Upper lobe of left lung (tissue), 6 donors: ENCODE results near the gene APLF. TPM values are rescaled to one million over a fixed set of nuclear protein-coding genes. Genes with fewer than 3 reads are reported as not detected.

Experiments used
- ATAC-seq, 2 donors: fragments of 200-7000 bp; cut with Tn5 transposase; one replicate each; pipeline ENCODE4 v1.9.1; 2022; ENCODE audit warnings: mild to moderate bottlenecking in 2 of 2, moderate library complexity in 2 of 2; ENCODE audit not compliant: low FRiP score in 2 of 2
- DNase-seq, 2 donors: peaks; one replicate each; pipeline ENCODE4 v3.0.0-alpha.2; 2019 to 2020
- H3K27ac ChIP-seq, 4 donors: fragments of 200-600 bp; sonication (generic); one replicate each; pipeline ENCODE4 v1.5.1; 2016 to 2019
- H3K27me3 ChIP-seq, 4 donors: fragments of 200-600 bp; sonication (generic); one replicate each; pipeline ENCODE4 v1.5.1; 2017 to 2019
- H3K36me3 ChIP-seq, 4 donors: fragments of 200-600 bp; sonication (generic); one replicate each; pipeline ENCODE4 v1.5.1; 2016 to 2019
- H3K4me1 ChIP-seq, 4 donors: fragments of 200-600 bp; sonication (generic); one replicate each; pipeline ENCODE4 v1.5.1; 2018 to 2019
- H3K4me3 ChIP-seq, 4 donors: fragments of 200-600 bp; sonication (generic); one replicate each; pipeline ENCODE4 v1.5.1; 2017 to 2019; ENCODE audit warnings: mild to moderate bottlenecking in 2 of 4, moderate library complexity in 1 of 4
- H3K9me3 ChIP-seq, 4 donors: fragments of 200-600 bp; sonication (generic); one replicate each; pipeline ENCODE4 v1.5.1; 2018 to 2019
- EP300 ChIP-seq, 4 donors: sonication (generic); formaldehyde crosslinking; IDR thresholded peaks; one replicate each; pipeline ENCODE4 v1.5.1; 2017; ENCODE audit warnings: antibody characterized with exemption in 4 of 4, control low read depth in 2 of 4
- POLR2A ChIP-seq, 4 donors: fragments of 450-650 bp; IDR thresholded peaks; one replicate each; pipeline ENCODE4 v1.5.1; 2016 to 2017; ENCODE audit warnings: antibody characterized with exemption in 4 of 4, mild to moderate bottlenecking in 2 of 4
- POLR2AphosphoS5 ChIP-seq, 2 donors: sonication (generic); formaldehyde crosslinking; IDR thresholded peaks; one replicate each; pipeline ENCODE4 v1.5.1; 2017; ENCODE audit warnings: antibody characterized with exemption in 2 of 2
- WGBS, 2 donors: methylation state at CpG; one replicate each; pipeline ENCODE4 v1.1.5; 2017 to 2018; 5-methylcytosine and 5-hydroxymethylcytosine counted together
- total RNA-seq, 6 donors: library from RNA; depleted of rRNA in 4 of 6; stranded (reverse); fragments of >200 nt in 4 of 6; gene quantifications; one replicate each; pipeline versions ENCODE4 v1.1.0 to v1.2.1, GENCODE V29; 2016 to 2021
- TF ChIP-seq, protein P1 (sequence below), 6 experiments: fragments of 450-650 bp in 4 of 6; fragments of 200-600 bp in 2 of 6; sonication (generic) in 2 of 6; IDR thresholded peaks; one replicate each; pipeline ENCODE4 v1.5.1; 2016 to 2019; ENCODE audit warnings: antibody characterized with exemption in 6 of 6
- donor health status: DM: no; HTN: no; CAD: no; lungs with moderate emphysema.
- donor health status: DM: no; HTN: yes; CAD: no; lungs with severe emphysema.

APLF gene
- total RNA-seq, 6 donors from 2014 or later: 3.7 to 5.5 (median 4.7) TPM

DNA sequence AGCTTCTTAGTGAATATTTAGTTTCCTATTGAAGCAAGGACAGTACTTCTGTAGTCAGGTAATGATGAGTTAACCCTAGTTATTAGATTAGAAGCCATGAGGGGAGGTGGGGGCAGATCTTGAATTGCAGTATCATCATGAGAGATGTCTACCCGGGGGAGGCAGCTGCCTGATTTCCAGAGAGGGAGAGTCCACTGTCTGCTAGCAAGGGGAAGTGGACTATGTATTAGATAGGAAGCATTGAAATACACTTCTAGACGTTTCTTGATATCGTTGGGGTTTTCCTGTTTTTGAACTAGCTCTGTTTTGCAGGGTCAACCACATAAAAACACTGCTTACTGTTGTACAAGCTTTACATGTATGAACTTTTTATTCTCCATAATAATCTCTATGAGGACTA is 38.8 kb downstream of the APLF start:
- H3K9me3 ChIP-seq: no peaks in the 10 kb centered on the region
- TF ChIP-seq POLR2A (IDR thresholded peaks at IDR 0.05) (no peak), POLR2AphosphoS5 (IDR thresholded peaks at IDR 0.05) (no peak), EP300 (IDR thresholded peaks at IDR 0.05) (no peak)
- TF ChIP-seq, protein P1, sequence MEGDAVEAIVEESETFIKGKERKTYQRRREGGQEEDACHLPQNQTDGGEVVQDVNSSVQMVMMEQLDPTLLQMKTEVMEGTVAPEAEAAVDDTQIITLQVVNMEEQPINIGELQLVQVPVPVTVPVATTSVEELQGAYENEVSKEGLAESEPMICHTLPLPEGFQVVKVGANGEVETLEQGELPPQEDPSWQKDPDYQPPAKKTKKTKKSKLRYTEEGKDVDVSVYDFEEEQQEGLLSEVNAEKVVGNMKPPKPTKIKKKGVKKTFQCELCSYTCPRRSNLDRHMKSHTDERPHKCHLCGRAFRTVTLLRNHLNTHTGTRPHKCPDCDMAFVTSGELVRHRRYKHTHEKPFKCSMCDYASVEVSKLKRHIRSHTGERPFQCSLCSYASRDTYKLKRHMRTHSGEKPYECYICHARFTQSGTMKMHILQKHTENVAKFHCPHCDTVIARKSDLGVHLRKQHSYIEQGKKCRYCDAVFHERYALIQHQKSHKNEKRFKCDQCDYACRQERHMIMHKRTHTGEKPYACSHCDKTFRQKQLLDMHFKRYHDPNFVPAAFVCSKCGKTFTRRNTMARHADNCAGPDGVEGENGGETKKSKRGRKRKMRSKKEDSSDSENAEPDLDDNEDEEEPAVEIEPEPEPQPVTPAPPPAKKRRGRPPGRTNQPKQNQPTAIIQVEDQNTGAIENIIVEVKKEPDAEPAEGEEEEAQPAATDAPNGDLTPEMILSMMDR (IDR thresholded peaks at IDR 0.05): no peak
- no peak for ATAC-seq
- WGBS, 2 donors: 41 to 61% methylated on average over 3 of the region's 3 CpGs
- H3K36me3 ChIP-seq: no peaks in the 10 kb centered on the region
- H3K27me3 ChIP-seq: no peaks in the 10 kb centered on the region
- no peaks in the 10 kb centered on the region for H3K4me1 ChIP-seq
- H3K27ac ChIP-seq: no peak overlapping the region
- H3K4me3 ChIP-seq: no peak overlapping the region
- no peak for DNase-seq

DNA sequence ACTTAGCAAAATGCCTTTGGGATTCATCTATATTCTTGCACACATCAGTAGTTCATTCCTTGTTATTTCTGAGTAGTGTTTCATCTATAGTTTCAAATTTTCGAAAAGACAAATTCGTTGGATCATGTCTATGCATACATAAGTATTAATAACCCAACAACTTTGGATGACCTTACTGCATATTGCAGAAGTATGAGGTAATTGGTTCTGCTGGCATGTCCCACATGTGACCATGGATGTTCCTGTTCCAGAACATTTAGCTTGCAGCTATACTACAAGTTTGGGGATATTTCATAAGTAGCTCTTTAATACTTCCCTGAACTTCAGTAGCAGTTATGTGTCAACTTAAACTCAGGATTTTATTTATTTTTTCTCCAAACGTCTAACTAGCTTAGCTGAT is 44.9 kb downstream of the APLF start:
- 69 to 70% methylated on average over 3 of the region's 3 CpGs for WGBS, 2 donors
- Histone ChIP-seq H3K36me3 (no peaks in the 10 kb centered on the region), H3K4me3 (no peak overlapping the region)

DNA sequence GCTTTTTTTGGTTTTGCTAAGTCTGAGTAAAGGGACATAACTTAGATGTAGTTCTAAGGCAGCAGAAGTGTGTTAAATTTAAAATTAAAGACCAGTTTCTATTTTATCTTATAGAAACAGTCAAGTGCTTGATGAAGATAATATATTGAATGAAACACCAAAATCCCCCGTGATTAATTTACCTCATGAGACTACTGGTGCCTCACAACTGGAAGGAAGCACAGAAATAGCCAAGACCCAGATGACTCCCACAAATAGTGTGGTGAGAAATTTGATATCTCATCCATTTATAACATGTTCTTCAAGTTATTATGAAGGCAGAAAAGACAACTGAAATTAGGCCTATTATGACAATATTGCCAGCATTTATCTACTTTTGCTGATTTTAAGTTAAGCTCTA is 45.6 kb downstream of the APLF start:
- no peak for ATAC-seq
- no peak overlapping the region for H3K4me3 ChIP-seq
- H3K27ac ChIP-seq: no peak overlapping the region
- no peaks in the 10 kb centered on the region for H3K36me3 ChIP-seq
- no peaks in the 10 kb centered on the region for H3K27me3 ChIP-seq
- no peaks in the 10 kb centered on the region for H3K4me1 ChIP-seq
- no peak for DNase-seq
- TF ChIP-seq, protein P1 (IDR thresholded peaks at IDR 0.05): no peak
- no peak for TF ChIP-seq EP300 (IDR thresholded peaks at IDR 0.05)
- no peak for TF ChIP-seq POLR2AphosphoS5 (IDR thresholded peaks at IDR 0.05)
- no peak for TF ChIP-seq POLR2A (IDR thresholded peaks at IDR 0.05)
- H3K9me3 ChIP-seq: no peaks in the 10 kb centered on the region
- WGBS, 2 donors: 45 to 52% methylated on average over 1 of the region's 1 CpG

More for the DNA sequence above, 44.9 kb downstream of the APLF start:
- ATAC-seq: peak in 1 of 2 donors; percentile 47
- Histone ChIP-seq H3K4me1 (no peaks in the 10 kb centered on the region), H3K9me3 (no peaks in the 10 kb centered on the region), H3K27ac (no peak overlapping the region), H3K27me3 (no peaks in the 10 kb centered on the region)
- DNase-seq: peak in 1 of 2 donors; percentile 26
- TF ChIP-seq EP300 (IDR thresholded peaks at IDR 0.05) (no peak), POLR2AphosphoS5 (IDR thresholded peaks at IDR 0.05) (no peak), POLR2A (IDR thresholded peaks at IDR 0.05) (no peak)
- TF ChIP-seq, protein P1 (IDR thresholded peaks at IDR 0.05): no peak

DNA sequence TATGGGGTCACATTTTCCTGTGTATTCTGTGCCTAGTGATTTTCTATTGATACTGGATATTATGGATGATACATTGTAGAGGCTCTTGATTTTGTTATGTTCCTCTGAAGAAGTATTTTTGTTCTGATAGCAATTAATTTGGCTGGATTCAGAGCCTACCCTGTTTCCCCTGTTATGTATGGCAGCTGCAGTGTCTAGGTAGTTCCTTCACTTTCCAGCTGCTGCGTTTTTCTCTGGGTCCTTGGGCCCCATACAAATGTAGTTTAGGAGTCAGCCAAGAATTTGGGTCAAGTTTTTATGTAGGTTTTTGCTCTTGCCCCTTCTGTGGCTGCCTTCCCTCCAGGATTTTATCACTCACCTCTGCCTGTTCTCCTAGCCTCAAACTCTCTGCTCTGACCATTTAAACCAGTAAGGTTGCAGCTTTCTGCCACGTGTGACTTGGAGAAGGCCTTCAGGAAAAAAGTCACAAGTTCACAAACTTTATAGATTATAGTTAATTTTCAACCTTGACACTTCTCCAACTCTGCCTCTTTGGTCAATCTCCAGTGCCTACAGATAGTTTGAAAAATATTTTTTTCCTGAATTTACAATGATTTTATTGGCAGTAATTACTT is 47.0 kb downstream of the APLF start:
- Histone ChIP-seq H3K36me3 (no peaks in the 10 kb centered on the region), H3K4me1 (no peaks in the 10 kb centered on the region), H3K27me3 (no peaks in the 10 kb centered on the region), H3K9me3 (no peaks in the 10 kb centered on the region), H3K4me3 (no peak overlapping the region), H3K27ac (no peak overlapping the region)
- DNase-seq (no peak), ATAC-seq (no peak)
- TF ChIP-seq POLR2AphosphoS5 (IDR thresholded peaks at IDR 0.05) (no peak), EP300 (IDR thresholded peaks at IDR 0.05) (no peak), POLR2A (IDR thresholded peaks at IDR 0.05) (no peak)
- TF ChIP-seq, protein P1 (IDR thresholded peaks at IDR 0.05): no peak
- WGBS, 2 donors: 58 to 72% methylated on average over 2 of the region's 2 CpGs
